Adipocyte (in vitro differentiated cells): ENCODE measurements around the gene NRSN2.

Experiments
- DNase-seq: peaks from one replicate; pipeline ENCODE4 v3.0.0-alpha.2; 2015; ENCODE audit warnings: low read depth
- H3K27me3 ChIP-seq: replicated peaks from 2 replicates; pipeline ENCODE4 v1.7.0; 2013; ENCODE audit warnings: mild to moderate bottlenecking, low read length, moderate library complexity; ENCODE audit not compliant: control insufficient read depth, insufficient read depth
- H3K36me3 ChIP-seq: 2 replicates; pipeline ENCODE4 v1.7.0; 2013; ENCODE audit warnings: low read length, mild to moderate bottlenecking, moderate library complexity; ENCODE audit not compliant: control insufficient read depth, insufficient read depth, severe bottlenecking
- H3K4me1 ChIP-seq: 2 replicates; pipeline ENCODE4 v1.7.0; 2013; ENCODE audit warnings: mild to moderate bottlenecking, low read length, moderate library complexity; ENCODE audit not compliant: control insufficient read depth, insufficient read depth
- H3K4me3 ChIP-seq: 2 replicates; pipeline ENCODE4 v1.7.0; 2013; ENCODE audit warnings: mild to moderate bottlenecking, low read length, moderate library complexity
- H3K9ac ChIP-seq: 2 replicates; pipeline ENCODE4 v1.7.0; 2013; ENCODE audit warnings: mild to moderate bottlenecking, low read length, moderate library complexity
- H3K9me3 ChIP-seq: 2 replicates; pipeline ENCODE4 v1.7.0; 2013; ENCODE audit warnings: mild to moderate bottlenecking, low read length, moderate library complexity; ENCODE audit not compliant: control insufficient read depth

Gene NRSN2

DNA sequence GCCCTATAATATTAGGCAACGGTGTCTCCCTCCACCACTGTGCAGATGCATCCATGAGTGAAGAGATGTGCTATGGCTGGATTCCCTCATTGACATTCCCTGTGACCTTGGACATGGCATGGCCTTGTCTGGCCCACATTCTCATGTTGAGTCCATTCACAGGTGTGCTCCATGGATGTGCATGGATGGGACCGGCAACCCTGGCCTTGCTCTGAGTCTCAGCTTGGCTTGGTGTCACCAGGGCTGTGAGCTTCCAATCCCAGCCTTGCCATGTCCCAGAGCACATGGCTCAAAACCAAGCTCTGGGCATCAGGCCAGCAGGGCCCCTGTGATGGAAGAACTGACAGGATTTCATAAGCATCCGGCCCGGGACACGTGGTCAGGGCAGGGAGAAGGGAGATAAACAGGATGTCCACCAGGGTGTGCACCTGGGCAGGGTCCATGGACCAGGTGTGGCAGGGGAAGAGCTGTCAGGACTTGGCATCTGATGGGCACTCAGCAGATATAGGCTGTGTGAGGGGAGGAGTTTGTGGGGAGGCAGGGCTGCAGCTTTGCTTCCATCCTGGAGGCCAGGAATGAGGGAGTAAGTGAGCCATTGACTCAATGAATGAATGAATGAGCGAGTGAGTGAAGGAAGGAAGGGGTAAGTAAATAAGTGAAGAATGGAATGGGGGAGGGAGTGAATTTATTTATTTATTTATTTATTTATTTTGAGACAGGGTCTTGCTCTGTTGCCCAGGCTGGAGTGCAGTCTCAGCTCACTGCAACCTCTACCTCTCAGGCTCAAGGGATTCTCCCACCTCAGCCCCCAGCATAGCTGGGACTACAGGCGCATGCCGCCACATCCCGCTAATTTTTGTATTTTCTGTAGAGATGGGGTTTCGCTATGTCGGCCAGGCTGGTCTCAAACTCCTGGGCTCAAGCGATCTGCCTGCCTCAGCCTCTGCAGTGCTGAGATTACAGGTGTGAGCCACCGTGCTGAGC is 15.7 kb downstream of the NRSN2 start:
- Histone ChIP-seq H3K36me3 (no peaks in the 10 kb centered on the region), H3K9me3 (no peaks in the 10 kb centered on the region), H3K9ac (no peak overlapping the region), H3K27me3 (no peaks in the 10 kb centered on the region), H3K4me3 (no peak overlapping the region), H3K4me1 (peaks cover 19% of the 10 kb centered on the region)
- DNase-seq: peak; percentile 81

DNA sequence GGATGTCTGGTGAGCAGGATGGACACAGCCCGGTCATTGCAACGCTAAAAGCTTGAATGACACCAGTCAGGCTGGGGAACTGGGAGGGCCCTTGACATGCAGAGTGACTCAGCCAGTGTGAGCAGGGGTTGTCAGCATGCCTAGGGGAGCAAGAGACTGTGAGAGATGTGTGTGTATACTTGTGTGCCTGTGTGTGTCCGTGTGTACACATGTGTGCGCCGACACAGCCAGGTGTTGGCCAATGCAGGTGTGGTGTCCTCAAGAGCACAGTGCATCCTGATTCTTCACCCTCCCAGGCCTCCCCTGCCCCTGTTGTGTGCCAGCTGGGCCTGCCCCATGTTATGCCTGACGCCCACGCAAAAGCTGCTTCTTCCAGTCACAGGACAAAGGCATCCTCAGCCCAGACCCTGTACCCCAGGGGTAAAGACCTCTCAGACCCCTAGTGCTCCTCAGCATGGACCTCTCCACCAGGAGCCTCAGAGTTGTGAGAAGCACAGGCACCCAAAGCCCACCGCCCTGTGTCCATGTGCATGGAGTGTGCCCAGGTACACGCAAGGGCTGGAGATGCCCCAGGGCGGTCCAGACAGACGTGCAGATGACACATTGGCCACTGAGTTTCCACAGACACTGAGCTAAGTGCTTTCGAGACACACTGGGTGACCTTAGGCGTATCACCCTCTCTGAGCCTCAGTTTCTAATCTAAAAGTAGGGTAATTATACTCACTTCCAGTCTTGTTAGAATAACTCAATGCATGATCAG is 16.6 kb downstream of the NRSN2 start:
- H3K27me3 ChIP-seq: no peaks in the 10 kb centered on the region
- H3K9me3 ChIP-seq: no peaks in the 10 kb centered on the region
- no peak for DNase-seq
- H3K9ac ChIP-seq: no peak overlapping the region
- H3K36me3 ChIP-seq: no peaks in the 10 kb centered on the region
- H3K4me1 ChIP-seq: peaks cover 19% of the 10 kb centered on the region
- no peak overlapping the region for H3K4me3 ChIP-seq

DNA sequence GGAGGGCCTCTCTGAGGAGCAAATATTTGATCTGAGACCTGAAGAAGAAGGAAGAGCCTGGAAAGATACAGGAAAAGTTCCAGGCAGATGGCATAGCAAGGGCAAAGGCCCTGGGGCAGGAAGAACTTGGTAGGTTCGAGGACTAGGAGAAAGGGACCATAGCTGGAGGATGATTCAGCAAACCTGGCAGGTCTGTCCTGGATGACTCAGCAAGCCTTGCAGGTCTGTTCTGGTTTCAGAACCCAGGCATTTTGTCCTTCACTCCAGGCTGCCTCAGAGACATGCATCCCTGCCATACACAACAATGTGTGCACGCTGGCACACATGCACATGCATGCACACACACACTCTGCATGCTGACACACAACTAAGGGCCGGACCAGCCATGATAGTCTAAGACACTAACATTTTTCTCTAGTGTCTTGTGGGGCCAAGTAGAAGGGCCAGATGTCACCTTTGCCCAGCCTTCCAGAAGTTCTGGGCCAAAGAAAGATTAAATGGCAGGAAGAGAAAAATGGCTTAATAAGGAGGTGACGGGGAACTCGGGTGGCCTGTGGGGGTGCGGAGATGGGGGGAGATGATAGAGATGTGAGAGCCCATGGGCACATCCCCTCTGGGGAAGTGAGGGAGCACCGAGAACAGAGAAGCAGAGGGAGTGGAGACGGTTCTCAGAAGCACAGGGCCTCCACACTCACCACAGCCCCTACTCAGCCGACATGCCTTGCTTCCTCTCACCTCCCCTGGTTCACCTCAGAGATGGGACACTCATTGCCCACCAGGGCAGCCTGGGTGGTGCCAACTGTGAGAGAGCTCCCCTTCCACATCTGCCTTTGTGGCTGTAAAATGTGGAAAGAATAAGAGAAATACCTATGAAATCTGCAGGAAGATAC is 18.2 kb downstream of the NRSN2 start:
- no peak for DNase-seq
- no peak overlapping the region for H3K4me3 ChIP-seq

DNA sequence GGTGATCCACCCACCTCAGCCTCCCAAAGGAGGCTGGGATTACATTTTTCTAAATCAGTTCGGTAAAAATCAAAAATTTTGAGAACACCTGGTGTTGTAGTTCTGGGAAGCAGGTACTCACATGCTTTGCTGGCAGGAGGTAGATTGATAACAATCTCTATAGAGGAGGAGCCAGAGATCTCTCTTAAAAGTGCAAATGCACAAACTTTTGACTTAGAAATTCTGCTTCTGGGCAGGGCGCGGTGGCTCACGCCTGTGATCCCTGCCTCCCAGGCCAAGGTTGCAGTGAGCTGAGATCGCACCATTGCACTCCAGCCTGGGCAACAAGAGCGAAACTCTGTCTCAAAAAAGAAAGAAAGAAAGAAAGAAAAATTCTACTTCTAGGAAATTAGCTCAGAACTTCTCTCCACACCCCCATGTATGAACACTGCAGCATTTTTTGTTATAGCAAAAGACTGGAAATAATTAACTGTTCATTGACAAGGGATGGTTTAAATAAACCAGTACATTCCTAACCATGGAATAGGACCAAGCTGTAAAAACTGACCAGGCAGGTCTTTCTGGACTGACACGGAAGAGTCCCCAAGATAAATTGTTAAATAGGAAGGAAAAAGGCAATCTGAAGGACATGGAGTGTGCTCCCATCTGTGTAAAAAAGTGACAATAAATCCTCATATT is 19.3 kb downstream of the NRSN2 start:
- Histone ChIP-seq H3K9me3 (no peaks in the 10 kb centered on the region), H3K4me3 (no peak overlapping the region), H3K9ac (no peak overlapping the region), H3K4me1 (peaks cover 7% of the 10 kb centered on the region), H3K27me3 (no peaks in the 10 kb centered on the region), H3K36me3 (no peaks in the 10 kb centered on the region)
- peak; percentile 31 for DNase-seq

More for the DNA sequence above, 18.2 kb downstream of the NRSN2 start:
- Histone ChIP-seq H3K9ac (no peak overlapping the region), H3K27me3 (no peaks in the 10 kb centered on the region), H3K9me3 (no peaks in the 10 kb centered on the region), H3K36me3 (no peaks in the 10 kb centered on the region), H3K4me1 (peaks cover 9% of the 10 kb centered on the region)

DNA sequence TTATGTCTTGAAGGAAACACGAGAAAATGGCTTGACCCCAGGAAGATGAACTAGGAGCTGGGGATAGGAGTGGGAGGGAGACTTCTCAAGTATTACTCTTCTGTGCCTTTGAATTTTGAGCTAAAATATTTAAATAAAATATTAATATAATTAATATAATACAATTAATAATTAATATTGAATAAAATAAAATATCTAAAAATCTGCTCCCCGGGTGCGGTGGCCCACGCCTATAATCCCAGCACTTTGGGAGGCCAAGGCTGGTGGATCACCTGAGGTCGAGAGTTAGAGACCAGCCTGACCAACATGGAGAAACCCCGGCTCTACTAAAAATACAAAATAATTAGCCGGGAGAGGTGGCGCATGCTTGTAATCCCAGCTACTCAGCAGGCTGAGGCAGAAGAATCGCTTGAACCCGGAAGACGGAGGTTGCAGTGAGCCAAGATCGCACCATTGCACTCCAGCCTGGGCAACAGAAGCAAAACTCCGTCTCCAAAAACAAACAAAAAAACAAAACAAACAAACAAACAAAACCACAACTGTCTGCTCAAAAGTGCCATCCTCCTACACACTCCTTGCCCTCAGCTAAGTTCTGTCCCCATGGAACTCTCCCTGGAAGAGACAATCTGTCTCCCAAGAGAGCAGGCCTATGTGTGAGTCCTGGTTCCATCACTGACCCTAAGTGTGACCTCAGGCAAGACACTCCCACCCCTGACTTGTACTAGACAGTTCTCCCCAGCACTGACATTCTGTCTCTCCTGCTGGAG is 20.0 kb downstream of the NRSN2 start:
- Histone ChIP-seq H3K4me1 (peaks cover 15% of the 10 kb centered on the region), H3K9me3 (no peaks in the 10 kb centered on the region), H3K27me3 (no peaks in the 10 kb centered on the region), H3K4me3 (no peak overlapping the region), H3K9ac (no peak overlapping the region), H3K36me3 (no peaks in the 10 kb centered on the region)
- DNase-seq: no peak

DNA sequence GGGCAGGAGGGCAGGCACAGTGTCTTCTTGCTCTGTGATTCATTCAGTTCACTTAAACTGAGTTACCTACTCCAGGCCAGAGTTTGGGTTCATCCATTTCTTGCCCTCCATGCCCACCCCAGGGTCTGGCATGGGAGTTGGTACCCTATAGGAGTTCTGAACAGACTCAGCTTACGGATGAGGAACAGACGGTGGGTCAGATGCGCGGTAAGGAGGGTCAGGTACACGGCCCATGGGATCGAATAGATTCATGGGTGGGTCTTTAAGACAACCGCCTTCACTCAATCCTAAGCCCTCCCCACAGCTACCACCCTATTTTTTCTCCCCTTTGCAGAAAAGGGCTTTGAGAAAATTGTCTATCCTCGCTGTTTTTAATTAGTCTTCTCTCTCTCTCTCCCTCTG is 20.6 kb downstream of the NRSN2 start:
- H3K27me3 ChIP-seq: no peaks in the 10 kb centered on the region

DNA sequence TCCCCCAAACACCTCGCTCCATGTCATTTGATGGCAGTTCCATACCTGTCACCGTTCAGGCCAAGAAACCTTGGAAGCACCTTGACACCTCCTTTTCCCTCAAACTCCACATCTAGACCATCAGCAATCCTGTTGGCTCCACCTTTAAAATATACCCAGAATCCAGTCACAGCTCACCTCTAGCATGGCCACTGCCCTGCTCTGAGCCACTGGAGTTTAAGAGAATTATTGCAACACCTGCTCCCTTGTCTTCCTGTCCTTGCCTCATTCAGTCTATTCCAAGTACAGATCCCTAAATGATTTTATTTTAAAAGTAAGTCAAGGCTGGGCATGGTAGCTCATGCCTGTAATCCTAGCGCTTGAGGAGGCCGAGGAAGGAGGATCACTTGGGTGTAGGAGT is 22.0 kb downstream of the NRSN2 start:
- no peak overlapping the region for H3K4me3 ChIP-seq
- H3K27me3 ChIP-seq: no peaks in the 10 kb centered on the region
- H3K9ac ChIP-seq: no peak overlapping the region
- H3K4me1 ChIP-seq: peaks cover 23% of the 10 kb centered on the region
- no peak for DNase-seq
- no peaks in the 10 kb centered on the region for H3K9me3 ChIP-seq
- H3K36me3 ChIP-seq: no peaks in the 10 kb centered on the region

More for the DNA sequence above, 20.6 kb downstream of the NRSN2 start:
- H3K9me3 ChIP-seq: no peaks in the 10 kb centered on the region
- no peaks in the 10 kb centered on the region for H3K36me3 ChIP-seq
- no peak overlapping the region for H3K9ac ChIP-seq
- no peak for DNase-seq
- no peak overlapping the region for H3K4me3 ChIP-seq
- peaks cover 21% of the 10 kb centered on the region for H3K4me1 ChIP-seq

DNA sequence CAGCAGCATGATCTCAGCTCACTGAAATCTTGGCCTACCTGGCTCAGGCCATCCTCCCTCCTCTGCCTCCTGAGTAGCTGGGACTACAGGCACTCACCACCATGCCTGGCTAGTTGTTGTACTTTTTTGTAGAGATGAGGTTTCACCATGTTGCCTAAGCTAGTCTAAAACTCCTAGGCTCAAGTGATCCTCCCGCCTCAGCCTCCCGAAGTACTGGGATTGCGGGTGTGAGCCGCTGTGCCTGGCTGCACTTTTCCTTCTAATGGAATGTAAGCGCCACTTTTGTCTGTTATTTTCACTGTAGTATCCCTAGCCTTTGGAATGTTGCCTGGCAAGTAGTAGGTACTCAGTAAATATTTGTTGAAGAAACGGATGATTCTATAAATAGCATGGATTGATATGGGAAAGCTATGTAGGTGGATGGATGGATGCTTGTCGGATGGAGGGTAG is 23.3 kb downstream of the NRSN2 start:
- no peak overlapping the region for H3K9ac ChIP-seq
- no peaks in the 10 kb centered on the region for H3K27me3 ChIP-seq
- H3K9me3 ChIP-seq: no peaks in the 10 kb centered on the region
- no peak overlapping the region for H3K4me3 ChIP-seq
- peaks cover 23% of the 10 kb centered on the region for H3K4me1 ChIP-seq
- DNase-seq: no peak
- no peaks in the 10 kb centered on the region for H3K36me3 ChIP-seq

DNA sequence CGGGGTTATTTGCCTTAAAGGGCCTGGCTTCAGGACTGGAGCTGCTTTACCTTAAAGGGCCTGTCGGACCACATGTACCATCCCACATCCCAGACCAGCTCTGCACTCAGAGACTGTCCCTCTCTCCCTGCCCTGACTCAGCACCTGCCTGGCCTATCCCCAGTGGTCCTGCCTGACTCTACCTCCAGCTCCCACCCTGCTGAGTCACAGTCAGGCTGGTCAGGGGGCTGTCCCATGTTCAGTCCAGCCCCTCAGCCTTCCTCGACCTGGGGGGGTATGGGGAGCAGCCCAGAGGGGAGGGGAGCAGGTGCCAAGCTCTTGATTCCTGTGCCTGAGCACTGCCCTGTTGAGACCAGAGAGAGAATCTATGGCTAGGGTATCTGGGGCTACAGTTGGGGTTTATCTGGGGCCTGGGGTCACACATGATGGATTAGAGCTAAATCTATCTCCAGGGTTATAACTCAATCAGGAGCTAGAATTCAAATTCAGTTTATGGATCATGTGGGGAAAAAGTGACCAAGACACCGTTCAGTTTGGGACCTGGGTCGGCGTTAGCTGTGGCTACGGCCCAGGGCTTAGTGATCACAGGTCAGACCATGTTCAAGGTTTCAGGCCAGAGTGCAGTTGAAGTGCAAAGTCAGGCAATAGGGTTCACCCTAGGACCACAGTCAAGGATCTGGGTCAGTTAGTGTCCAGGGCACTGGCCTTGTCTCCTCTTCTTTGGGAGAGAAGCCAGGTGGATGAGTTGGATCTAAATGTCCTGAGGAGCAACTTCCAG is 24.3 kb downstream of the NRSN2 start:
- Histone ChIP-seq H3K4me1 (peaks cover 23% of the 10 kb centered on the region), H3K4me3 (no peak overlapping the region), H3K9me3 (no peaks in the 10 kb centered on the region), H3K36me3 (no peaks in the 10 kb centered on the region), H3K27me3 (no peaks in the 10 kb centered on the region), H3K9ac (no peak overlapping the region)
- DNase-seq: no peak
